Measurements from ENCODE around the gene MYO18A.

- TF ChIP-seq CTCF (IDR thresholded peaks at IDR 0.05): no peak
- TF ChIP-seq POLR2A (IDR thresholded peaks at IDR 0.05; ENCODE audit: low read depth): no peak
- TF ChIP-seq EP300 (IDR thresholded peaks at IDR 0.05): no peak
- no peak for TF ChIP-seq POLR2AphosphoS5 (IDR thresholded peaks at IDR 0.05)
Observed at GRCh38 chr17:29024316-29024952, 155.8 kb downstream of the MYO18A start.

All from esophagus muscularis mucosa (tissue), 4 donors.